Psoas muscle (tissue), 8 donors: ENCODE data around the gene CCDC154. TPM values are rescaled to one million over a fixed set of nuclear protein-coding genes. Genes with fewer than 3 reads are reported as not detected.

Source experiments
- ATAC-seq, 4 donors: fragments of 200-7000 bp; cut with Tn5 transposase; one replicate each; pipeline ENCODE4 v1.9.1; 2020; ENCODE audit warnings: moderate library complexity in 3 of 4, mild to moderate bottlenecking in 2 of 4
- DNase-seq, 2 donors: peaks; one replicate each; pipeline ENCODE4 v3.0.0-alpha.2; 2020
- H3K27ac ChIP-seq: fragments of 200-600 bp; one replicate; pipeline ENCODE4 v1.8.0; 2022
- H3K27me3 ChIP-seq, 3 donors: fragments of 200-600 bp in 1 of 3; one replicate each; pipeline versions ENCODE4 v1.6.1 to v1.8.0; 2013 to 2022; ENCODE audit warnings: low read length in 2 of 3, mild to moderate bottlenecking in 2 of 3, moderate library complexity in 1 of 3; ENCODE audit not compliant: insufficient read depth in 3 of 3
- H3K36me3 ChIP-seq, 2 donors: fragments of 200-600 bp in 1 of 2; one replicate each; pipeline versions ENCODE4 v1.6.1 to v1.8.0; 2013 to 2022; ENCODE audit warnings: low read depth in 1 of 2, mild to moderate bottlenecking in 1 of 2, moderate library complexity in 1 of 2; ENCODE audit not compliant: insufficient read depth in 1 of 2
- H3K4me1 ChIP-seq: fragments of 200-600 bp; one replicate; pipeline ENCODE4 v1.8.0; 2022
- H3K4me3 ChIP-seq: fragments of 200-600 bp; one replicate; pipeline ENCODE4 v1.8.0; 2022; ENCODE audit warnings: mild to moderate bottlenecking
- H3K9me3 ChIP-seq: fragments of 200-600 bp; one replicate; pipeline ENCODE4 v1.8.0; 2022
- WGBS, 3 donors: extraction: QIAGEN DNeasy Blood & Tissue Kit; methylation state at CpG; one replicate each; pipeline versions ENCODE4 v1.1.6 to v1.1.7; 2013; 5-methylcytosine and 5-hydroxymethylcytosine counted together
- intact Hi-C, 2 donors: fragments of 100-400 bp; cut with DNase I; formaldehyde crosslinking; loops; one replicate each; pipeline versions ENCODE4 v1.11.0 to v1.14.2; 2022
- polyA plus RNA-seq, 3 donors: library from polyadenylated mRNA; stranded (reverse); fragments of 200-250 nt; gene quantifications; one replicate each; pipeline ENCODE4 v1.2.3, GENCODE V29; 2013
- total RNA-seq, 4 donors: library from RNA; stranded (reverse); fragmentation: NEBNext Ultra II Directional in 2 of 4; extraction: Animal tissue kit (Norgen Biotek cat#: 25700) in 2 of 4; gene quantifications; one replicate each; pipeline versions ENCODE4 v1.2.1 to v1.2.4, GENCODE V29; 2021 to 2023
- TF ChIP-seq, protein P1 (sequence below): fragments of 200-600 bp; IDR thresholded peaks from one replicate; pipeline ENCODE4 v1.8.0; 2022; ENCODE audit warnings: antibody characterized with exemption
- donor health status: healthy with polysubstance abuse.
- donor health status: DM: no; HTN: no; CAD: no; lungs with moderate emphysema.
- donor health status: Bipolar disorder and iron deficiency.
- donor health status: healthy.
- donor health status: DM: yes; HTN: yes; CAD: no.
- donor health status: DM: no; HTN: no; CAD: no.
- donor health status: DM: no; HTN: no; CAD: no.
- donor health status: DM: yes; HTN: yes; CAD: no.

CCDC154 gene
- total and polyA plus RNA-seq, 7 donors: 0.21 to 1.5 (median 0.40) TPM; not detected in 1

DNA sequence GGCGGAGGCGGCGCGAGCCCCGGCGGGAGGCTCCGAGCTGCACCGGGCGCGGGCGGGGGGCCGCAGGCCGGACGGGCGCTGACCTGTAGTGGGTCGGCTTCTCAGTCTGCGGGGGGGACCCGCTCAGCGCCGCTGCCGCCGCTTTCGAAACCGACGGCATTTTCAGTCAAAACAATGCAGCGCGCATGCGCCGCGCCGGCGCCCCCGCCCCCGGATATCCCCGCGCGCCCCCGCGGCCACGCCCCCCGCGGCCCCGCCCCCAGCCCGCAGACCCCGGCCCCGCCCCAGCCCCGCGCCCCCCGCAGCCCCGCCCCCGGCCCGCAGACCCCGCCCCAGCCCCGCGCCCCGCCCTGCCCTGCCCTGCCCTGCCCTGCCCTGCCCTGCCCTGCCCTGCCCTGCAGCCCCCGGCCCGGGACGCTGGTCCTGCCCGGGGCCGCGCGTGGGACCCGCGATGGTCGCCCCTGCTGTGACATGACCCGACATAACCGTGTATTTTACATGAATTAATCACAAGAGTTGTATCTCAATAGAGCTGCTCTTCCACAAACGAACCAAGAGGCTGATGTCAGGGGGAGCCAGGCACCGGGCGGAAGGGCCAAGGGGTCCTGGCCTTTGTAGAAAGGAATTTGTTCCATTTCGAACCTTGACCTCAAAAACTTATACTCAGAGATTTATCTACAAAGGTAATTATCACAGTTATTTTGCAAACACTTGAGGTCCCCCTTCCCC lies 29.7 kb downstream of the CCDC154 start, which contains the start of gene UNKL:
Gene UNKL, minus strand, starts transcription at position 173 of the 729 bp plus-strand sequence. Its CDS starts 13 bp downstream, at position 160.
- TF ChIP-seq, protein P1, sequence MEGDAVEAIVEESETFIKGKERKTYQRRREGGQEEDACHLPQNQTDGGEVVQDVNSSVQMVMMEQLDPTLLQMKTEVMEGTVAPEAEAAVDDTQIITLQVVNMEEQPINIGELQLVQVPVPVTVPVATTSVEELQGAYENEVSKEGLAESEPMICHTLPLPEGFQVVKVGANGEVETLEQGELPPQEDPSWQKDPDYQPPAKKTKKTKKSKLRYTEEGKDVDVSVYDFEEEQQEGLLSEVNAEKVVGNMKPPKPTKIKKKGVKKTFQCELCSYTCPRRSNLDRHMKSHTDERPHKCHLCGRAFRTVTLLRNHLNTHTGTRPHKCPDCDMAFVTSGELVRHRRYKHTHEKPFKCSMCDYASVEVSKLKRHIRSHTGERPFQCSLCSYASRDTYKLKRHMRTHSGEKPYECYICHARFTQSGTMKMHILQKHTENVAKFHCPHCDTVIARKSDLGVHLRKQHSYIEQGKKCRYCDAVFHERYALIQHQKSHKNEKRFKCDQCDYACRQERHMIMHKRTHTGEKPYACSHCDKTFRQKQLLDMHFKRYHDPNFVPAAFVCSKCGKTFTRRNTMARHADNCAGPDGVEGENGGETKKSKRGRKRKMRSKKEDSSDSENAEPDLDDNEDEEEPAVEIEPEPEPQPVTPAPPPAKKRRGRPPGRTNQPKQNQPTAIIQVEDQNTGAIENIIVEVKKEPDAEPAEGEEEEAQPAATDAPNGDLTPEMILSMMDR: no peak
- Histone ChIP-seq H3K4me1 (peaks cover 18% of the 10 kb centered on the region), H3K4me3 (peak within 1 kb of the TSS; percentile 92), H3K27ac (peak within 1 kb of the TSS; percentile 80), H3K9me3 (no peaks in the 10 kb centered on the region), H3K27me3 (no peaks in the 10 kb centered on the region), H3K36me3 (peaks cover 0 to 12% of the 10 kb centered on the region in 2 donors)
- DNase-seq (peak; percentile 82 to 90), ATAC-seq (peak; percentile 37 to 45 (median 42))
- intact Hi-C loops: loop anchor here (5.0 kb wide), 2 partner anchors 37 to 52 kb away; no protein-coding TSS in a partner anchor
- 2 to 6% (median 3%) methylated on average over 21 to 62 of the region's 72 CpGs for WGBS, 3 donors

DNA sequence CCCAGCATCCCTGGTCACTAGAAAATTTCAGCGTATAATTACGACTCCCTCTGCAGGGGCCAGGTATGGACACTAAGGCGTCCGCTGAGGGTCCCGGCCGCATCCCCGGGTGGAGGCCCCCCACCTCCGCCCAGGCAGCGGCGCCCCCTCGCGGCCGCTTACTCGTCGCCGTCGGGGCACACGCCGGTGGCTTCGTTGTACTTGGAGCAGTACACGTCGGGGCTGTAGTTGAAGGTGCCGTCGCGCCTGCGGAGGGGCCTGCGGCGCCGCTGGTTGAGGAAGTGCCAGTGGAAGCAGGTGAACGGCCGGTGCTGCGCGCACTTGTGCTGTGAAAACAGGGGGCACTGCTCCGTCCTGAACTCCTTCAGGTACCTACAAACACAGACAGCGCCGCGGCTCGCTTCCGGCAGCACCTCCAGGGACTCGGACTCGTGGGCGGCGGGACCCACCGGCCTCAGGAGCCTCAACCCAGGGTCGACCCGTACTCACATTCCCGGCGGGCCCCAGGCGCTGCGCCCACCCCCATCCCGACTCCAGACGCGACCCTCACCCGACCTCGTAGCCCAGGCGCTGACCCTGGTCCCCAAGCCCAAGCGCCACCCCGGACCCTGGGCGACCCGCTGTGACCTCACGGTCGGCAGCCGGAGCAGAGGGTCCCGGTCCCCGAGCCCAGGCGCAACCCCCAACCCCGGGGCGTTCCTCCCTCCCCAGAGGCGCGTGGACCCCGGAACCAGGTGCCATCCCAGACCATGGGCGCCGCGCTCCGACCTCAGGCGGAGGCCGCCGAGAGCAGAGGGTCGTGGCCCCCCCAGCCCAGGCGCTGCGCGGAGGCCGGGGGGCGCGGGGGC lies 30.4 kb downstream of the CCDC154 start:
- Histone ChIP-seq H3K27ac (peak overlapping the region; percentile 80), H3K36me3 (peaks cover 0 to 12% of the 10 kb centered on the region in 2 donors), H3K9me3 (no peaks in the 10 kb centered on the region), H3K27me3 (no peaks in the 10 kb centered on the region), H3K4me1 (peaks cover 12% of the 10 kb centered on the region), H3K4me3 (peak overlapping the region; percentile 92)
- TF ChIP-seq, protein P1: peak; percentile 58
- 3 to 4% (median 3%) methylated on average over 73 to 85 of the region's 85 CpGs for WGBS, 3 donors
- intact Hi-C loops: loop anchor here in 1 of 2 donors (5.0 kb wide), 1 partner anchor 37 kb away; no protein-coding TSS in a partner anchor
- DNase-seq (peak; percentile 60 to 77), ATAC-seq (peak; percentile 55 to 71 (median 66))

DNA sequence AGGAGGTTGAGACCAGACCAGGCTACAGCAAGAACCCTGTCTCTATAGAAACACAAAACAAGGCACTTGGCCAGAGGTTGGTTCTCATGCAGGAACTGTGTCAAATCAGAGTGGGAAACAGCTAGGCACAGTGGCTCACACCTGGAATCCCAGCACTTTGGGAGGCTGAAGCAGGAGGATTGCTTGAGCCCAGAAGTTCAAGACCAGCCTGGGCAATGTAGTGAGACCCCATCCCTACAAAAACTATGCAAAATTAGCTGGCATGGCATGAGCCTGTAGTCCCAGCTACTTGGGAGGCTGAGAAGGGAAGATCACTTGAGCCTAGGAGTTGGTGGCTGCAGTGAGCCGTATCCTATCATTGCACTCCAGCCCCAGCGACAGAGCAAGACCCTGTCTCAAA lies 31.5 kb downstream of the CCDC154 start:
- Histone ChIP-seq H3K4me3 (no peak overlapping the region), H3K4me1 (peaks cover 6% of the 10 kb centered on the region), H3K27me3 (no peaks in the 10 kb centered on the region), H3K9me3 (no peaks in the 10 kb centered on the region), H3K36me3 (peaks cover 0 to 12% of the 10 kb centered on the region in 2 donors), H3K27ac (no peak overlapping the region)
- DNase-seq (no peak), ATAC-seq (no peak)
- intact Hi-C loops: loop anchor here in 1 of 2 donors (5.0 kb wide), 1 partner anchor 36 kb away; no protein-coding TSS in a partner anchor
- 71 to 85% (median 81%) methylated on average over 2 of the region's 2 CpGs for WGBS, 3 donors
- TF ChIP-seq, protein P1: no peak

DNA sequence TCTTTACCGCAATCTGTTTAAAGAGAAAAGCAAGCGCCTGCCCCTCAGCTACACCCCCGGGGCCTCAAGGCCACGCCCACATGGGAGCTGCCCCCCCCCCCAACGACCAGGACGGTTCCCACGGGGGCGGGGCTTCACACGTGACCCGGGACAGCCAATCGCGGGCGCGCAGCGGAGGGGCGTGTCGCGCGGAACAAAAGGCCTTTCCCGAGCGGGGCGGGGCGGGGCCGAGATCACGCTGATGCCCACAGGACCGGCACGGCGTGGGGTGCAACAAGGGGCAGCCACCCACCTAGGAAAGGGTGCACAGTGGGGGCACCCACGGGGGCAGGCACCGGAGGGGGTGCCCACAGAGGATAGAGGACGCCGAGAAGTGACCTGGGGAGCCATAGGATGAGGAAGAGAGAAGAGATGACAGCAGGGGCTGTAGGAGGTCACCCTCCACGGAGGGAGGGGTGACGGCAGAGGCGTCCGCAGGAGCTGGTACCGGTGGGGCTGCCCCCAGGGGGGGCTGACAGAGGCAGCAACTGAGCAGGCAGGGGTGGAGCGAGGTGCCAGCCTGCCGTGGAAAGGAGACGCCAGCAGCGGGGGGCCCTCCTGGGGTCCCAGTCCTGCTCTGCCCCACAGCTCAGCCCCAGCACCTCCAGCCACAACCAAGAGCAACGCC lies 36.1 kb downstream of the CCDC154 start:
- intact Hi-C loops: no loop called here
- DNase-seq: peak; percentile 97
- H3K4me3 ChIP-seq: peak overlapping the region; percentile 71
- no peaks in the 10 kb centered on the region for H3K9me3 ChIP-seq
- H3K27me3 ChIP-seq: no peaks in the 10 kb centered on the region
- peak overlapping the region; percentile 66 for H3K27ac ChIP-seq
- peak; percentile 96 to 99 (median 98) for ATAC-seq
- peaks cover 5% of the 10 kb centered on the region for H3K4me1 ChIP-seq
- TF ChIP-seq, protein P1: no peak
- H3K36me3 ChIP-seq: peaks cover 0 to 27% of the 10 kb centered on the region in 2 donors
- 1 to 3% (median 3%) methylated on average over 36 to 42 of the region's 42 CpGs for WGBS, 3 donors
